ENCODE measurements around the gene TOR3A. TPM values are rescaled to one million over a fixed set of nuclear protein-coding genes. Genes with fewer than 3 reads are reported as not detected.

The TOR3A gene
- total RNA-seq, 2 experiments from 2014 or later = 43.9 to 46.6 TPM

Other genes with a start within 250 kb of the TOR3A start
- not detected for gene ANGPTL1, start 211.0 kb upstream of the TOR3A start, total RNA-seq
- 10 to 100 TPM; 25.1 to 31.3 TPM for gene FAM20B, start 56.2 kb upstream of the TOR3A start, total RNA-seq
- gene ABL2, start 147.6 kb downstream of the TOR3A start, total RNA-seq = 1 to 10 TPM; 7.5 to 8.2 TPM
- gene SOAT1, start 211.7 kb downstream of the TOR3A start, total RNA-seq = 10 to 100 TPM; 62.3 to 68.9 TPM